ENCODE results near the gene LRRC72.

The LRRC72 gene

GRCh38 chr7:16626388-16626787 is 99.8 kb downstream of the LRRC72 start:
- no peak for DNase-seq (ENCODE audit: low read depth in 2 of 2)

GRCh38 chr7:16627236-16627635 is 100.6 kb downstream of the LRRC72 start:
- DNase-seq (ENCODE audit: low read depth in 2 of 2) = no peak

- no peak for DNase-seq (ENCODE audit: low read depth in 2 of 2)
Observed at GRCh38 chr7:16630654-16631053, 104.0 kb downstream of the LRRC72 start.
